DOHH2 (cell line): Measurements from ENCODE around the gene GSTA5.
"Not testable (repeated sequence)": the region's sequence is repeated elsewhere in the genome, so short reads cannot be mapped to it uniquely, and the experiment has no call there.

Experiments
- H3F3A ChIP-seq: fragments of 200-600 bp; sonication (generic), shearing (Covaris generic); 2 replicates; pipeline ENCODE4 v1.6.0; 2016; ENCODE audit warnings: antibody characterized with exemption, mild to moderate bottlenecking; ENCODE audit not compliant: control insufficient read depth, insufficient read depth
- H3K27ac ChIP-seq: fragments of 200-600 bp; sonication (generic); 2 replicates; pipeline ENCODE4 v1.5.1; 2014; ENCODE audit warnings: low read depth, mild to moderate bottlenecking, low read length, moderate library complexity
- H3K27me3 ChIP-seq: fragments of 200-600 bp; sonication (generic); 2 replicates; pipeline ENCODE4 v1.6.1; 2014; ENCODE audit warnings: mild to moderate bottlenecking, low read length, mixed read lengths; ENCODE audit not compliant: control insufficient read depth
- H3K36me3 ChIP-seq: fragments of 200-600 bp; sonication (generic); 2 replicates; pipeline ENCODE4 v1.6.1; 2014; ENCODE audit warnings: mild to moderate bottlenecking, low read length, moderate library complexity, mixed read lengths; ENCODE audit not compliant: control insufficient read depth
- H3K4me1 ChIP-seq: fragments of 200-600 bp; sonication (generic); 2 replicates; pipeline ENCODE4 v1.6.1; 2014; ENCODE audit warnings: mild to moderate bottlenecking, low read length, mixed read lengths; ENCODE audit not compliant: control insufficient read depth
- H3K4me2 ChIP-seq: fragments of 200-600 bp; sonication (generic); 2 replicates; pipeline ENCODE4 v1.6.0; 2014; ENCODE audit warnings: mild to moderate bottlenecking, low read length, moderate library complexity
- H3K4me3 ChIP-seq: fragments of 200-600 bp; sonication (generic); 2 replicates; pipeline ENCODE4 v1.5.1; 2014; ENCODE audit warnings: mild to moderate bottlenecking, low read length, mixed read lengths
- H3K79me2 ChIP-seq: fragments of 200-600 bp; sonication (generic); 2 replicates; pipeline ENCODE4 v1.6.1; 2014; ENCODE audit warnings: mild to moderate bottlenecking, low read length, mixed read lengths; ENCODE audit not compliant: control insufficient read depth
- H3K9me2 ChIP-seq: fragments of 200-600 bp; sonication (generic); replicated peaks from 2 replicates; pipeline ENCODE4 v1.6.1; 2014; ENCODE audit warnings: mild to moderate bottlenecking, low read length, mixed read lengths; ENCODE audit not compliant: control insufficient read depth
- H3K9me3 ChIP-seq: fragments of 200-600 bp; sonication (generic); 2 replicates; pipeline ENCODE4 v1.6.1; 2014; ENCODE audit warnings: antibody characterized with exemption, low read length, mixed read lengths; ENCODE audit not compliant: control insufficient read depth, insufficient read depth
- H4K20me1 ChIP-seq: fragments of 200-600 bp; sonication (generic); 2 replicates; pipeline ENCODE4 v1.6.0; 2014; ENCODE audit warnings: low read depth, mild to moderate bottlenecking, antibody characterized with exemption, low read length, moderate library complexity; ENCODE audit not compliant: control insufficient read depth, insufficient read depth
- EZH2phosphoT487 ChIP-seq: fragments of 200-600 bp; sonication (generic); IDR thresholded peaks from 2 replicates; pipeline ENCODE4 v1.6.1; 2017; ENCODE audit warnings: borderline replicate concordance, mild to moderate bottlenecking, antibody characterized with exemption, low read length, moderate library complexity, mixed read lengths
- TF ChIP-seq, protein P1 (sequence below): fragments of 200-600 bp; sonication (generic); IDR thresholded peaks from one replicate; pipeline ENCODE4 v1.5.1; 2014; ENCODE audit warnings: antibody characterized with exemption, mild to moderate bottlenecking, low read depth, low read length; ENCODE audit not compliant: poor library complexity, severe bottlenecking

Gene GSTA5

GRCh38 chr6:52829046-52829817 is 11.4 kb downstream of the GSTA5 start:
- no peaks in the 10 kb centered on the region for H3K4me1 ChIP-seq

DNA sequence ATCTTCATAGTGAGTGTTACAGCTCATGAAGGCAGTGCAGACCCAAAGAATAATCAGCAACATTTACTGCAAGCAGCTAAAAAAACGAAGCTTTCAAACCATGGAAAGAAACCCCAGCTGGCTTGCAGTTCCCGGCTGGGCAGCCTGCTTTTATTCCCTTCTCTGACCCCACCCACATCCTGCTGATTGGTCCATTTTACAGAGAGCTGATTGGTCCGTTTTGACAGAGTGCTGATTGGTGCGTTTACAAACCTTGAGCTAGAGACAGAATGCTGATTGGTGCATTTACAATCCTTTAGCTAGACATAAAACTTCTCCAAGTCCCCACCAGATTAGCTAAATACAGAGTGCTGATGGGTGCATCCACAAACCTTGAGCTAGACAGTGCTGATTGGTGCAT is 12.0 kb downstream of the GSTA5 start:
- not testable (repeated sequence) for H3K9me3 ChIP-seq, H3K27me3 ChIP-seq, H3K4me2 ChIP-seq, H3K4me3 ChIP-seq, H3K36me3 ChIP-seq, H3F3A ChIP-seq, H4K20me1 ChIP-seq, H3K79me2 ChIP-seq, H3K4me1 ChIP-seq, H3K9me2 ChIP-seq, H3K27ac ChIP-seq

More at GRCh38 chr6:52829046-52829817, 11.4 kb downstream of the GSTA5 start:
- H3K79me2 ChIP-seq = no peaks in the 10 kb centered on the region
- H3K27ac ChIP-seq = no peak overlapping the region
- H3K27me3 ChIP-seq = no peaks in the 10 kb centered on the region
- no peaks in the 10 kb centered on the region for H3F3A ChIP-seq
- TF ChIP-seq, protein P1, sequence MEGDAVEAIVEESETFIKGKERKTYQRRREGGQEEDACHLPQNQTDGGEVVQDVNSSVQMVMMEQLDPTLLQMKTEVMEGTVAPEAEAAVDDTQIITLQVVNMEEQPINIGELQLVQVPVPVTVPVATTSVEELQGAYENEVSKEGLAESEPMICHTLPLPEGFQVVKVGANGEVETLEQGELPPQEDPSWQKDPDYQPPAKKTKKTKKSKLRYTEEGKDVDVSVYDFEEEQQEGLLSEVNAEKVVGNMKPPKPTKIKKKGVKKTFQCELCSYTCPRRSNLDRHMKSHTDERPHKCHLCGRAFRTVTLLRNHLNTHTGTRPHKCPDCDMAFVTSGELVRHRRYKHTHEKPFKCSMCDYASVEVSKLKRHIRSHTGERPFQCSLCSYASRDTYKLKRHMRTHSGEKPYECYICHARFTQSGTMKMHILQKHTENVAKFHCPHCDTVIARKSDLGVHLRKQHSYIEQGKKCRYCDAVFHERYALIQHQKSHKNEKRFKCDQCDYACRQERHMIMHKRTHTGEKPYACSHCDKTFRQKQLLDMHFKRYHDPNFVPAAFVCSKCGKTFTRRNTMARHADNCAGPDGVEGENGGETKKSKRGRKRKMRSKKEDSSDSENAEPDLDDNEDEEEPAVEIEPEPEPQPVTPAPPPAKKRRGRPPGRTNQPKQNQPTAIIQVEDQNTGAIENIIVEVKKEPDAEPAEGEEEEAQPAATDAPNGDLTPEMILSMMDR = no peak
- no peak for TF ChIP-seq EZH2phosphoT487
- H3K4me3 ChIP-seq = no peak overlapping the region
- no peaks in the 10 kb centered on the region for H3K9me2 ChIP-seq
- H4K20me1 ChIP-seq = no peaks in the 10 kb centered on the region
- H3K36me3 ChIP-seq = no peaks in the 10 kb centered on the region
- H3K4me2 ChIP-seq = no peak overlapping the region
- H3K9me3 ChIP-seq = no peaks in the 10 kb centered on the region

- H3K27ac ChIP-seq, H3K9me3 ChIP-seq, H3K36me3 ChIP-seq, H3K4me2 ChIP-seq, H4K20me1 ChIP-seq, H3K4me1 ChIP-seq, H3K79me2 ChIP-seq, H3K27me3 ChIP-seq, H3K9me2 ChIP-seq, H3K4me3 ChIP-seq, H3F3A ChIP-seq: not testable (repeated sequence)
These were observed 13.4 kb downstream of the GSTA5 start for GRCh38 chr6:52827073-52827783.

- Histone ChIP-seq H3K36me3 (no peaks in the 10 kb centered on the region), H3K27ac (no peak overlapping the region), H3F3A (no peaks in the 10 kb centered on the region), H3K4me3 (no peak overlapping the region), H3K4me1 (no peaks in the 10 kb centered on the region), H4K20me1 (no peaks in the 10 kb centered on the region), H3K9me2 (no peaks in the 10 kb centered on the region), H3K27me3 (no peaks in the 10 kb centered on the region), H3K4me2 (no peak overlapping the region), H3K79me2 (no peaks in the 10 kb centered on the region), H3K9me3 (no peaks in the 10 kb centered on the region)
- TF ChIP-seq, protein P1 = no peak
- no peak for TF ChIP-seq EZH2phosphoT487
These were observed 14.1 kb downstream of the GSTA5 start for GRCh38 chr6:52826513-52826912.

DNA sequence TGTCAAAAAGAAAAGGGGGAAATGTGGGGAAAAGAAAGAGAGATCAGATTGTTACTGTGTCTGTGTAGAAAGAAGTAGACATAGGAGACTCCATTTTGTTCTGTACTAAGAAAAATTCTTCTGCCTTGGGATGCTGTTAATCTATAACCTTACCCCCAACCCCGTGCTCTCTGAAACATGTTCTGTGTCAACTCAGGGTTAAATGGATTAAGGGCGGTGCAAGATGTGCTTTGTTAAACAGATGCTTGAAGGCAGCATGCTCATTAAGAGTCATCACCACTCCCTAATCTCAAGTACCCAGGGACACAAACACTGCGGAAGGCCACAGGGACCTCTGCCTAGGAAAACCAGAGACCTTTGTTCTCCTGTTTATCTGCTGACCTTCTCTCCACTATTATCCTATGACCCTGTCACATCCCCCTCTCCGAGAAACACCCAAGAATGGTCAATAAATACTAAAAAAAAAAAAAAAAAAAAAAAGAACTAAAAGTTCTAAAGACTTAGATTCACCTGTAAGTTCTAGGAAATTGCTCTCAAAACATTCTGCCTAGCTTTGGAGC is 14.6 kb downstream of the GSTA5 start:
- H3K4me1 ChIP-seq, H3K4me2 ChIP-seq: not testable (repeated sequence)

GRCh38 chr6:52825270-52825793 is 15.3 kb downstream of the GSTA5 start:
- H3K27ac ChIP-seq, H3K4me2 ChIP-seq, H3K27me3 ChIP-seq, H3F3A ChIP-seq, H3K79me2 ChIP-seq, H3K4me3 ChIP-seq, H3K4me1 ChIP-seq, H3K9me3 ChIP-seq, H3K36me3 ChIP-seq, H4K20me1 ChIP-seq, H3K9me2 ChIP-seq: not testable (repeated sequence)

More for the DNA sequence above, 14.6 kb downstream of the GSTA5 start:
- not testable (repeated sequence) for H3K27me3 ChIP-seq, H3K36me3 ChIP-seq, H3K79me2 ChIP-seq, H4K20me1 ChIP-seq, H3F3A ChIP-seq, H3K9me2 ChIP-seq, H3K9me3 ChIP-seq, H3K4me3 ChIP-seq, H3K27ac ChIP-seq
